Left hindlimb (tissue), 1 donor: ENCODE data around the gene PLCB4.
"Not testable (repeated sequence)": the region's sequence is repeated elsewhere in the genome, so short reads cannot be mapped to it uniquely, and the experiment has no call there.

Source experiments
- DNase-seq: peaks from one replicate; pipeline ENCODE4 v3.0.0-alpha.2; 2018

PLCB4 gene

DNA sequence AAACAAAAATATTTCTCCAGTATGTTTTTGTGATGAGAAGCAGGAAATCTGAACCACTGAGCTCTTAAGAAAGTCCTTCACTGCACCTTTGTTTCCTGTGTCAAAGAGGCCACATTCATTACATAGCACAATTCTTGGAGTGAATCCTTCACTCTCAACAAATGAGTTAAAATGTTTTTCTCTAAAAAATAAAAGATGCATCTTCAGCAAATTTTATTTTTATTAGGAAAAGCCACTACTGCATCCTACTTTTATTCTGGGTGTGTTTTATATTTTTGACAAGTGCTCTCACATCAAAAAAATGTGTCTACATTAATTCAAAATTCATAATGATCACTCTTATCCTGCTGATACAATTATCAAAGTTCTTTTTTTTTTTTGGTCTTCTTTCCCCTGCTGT is 76.3 kb downstream of the PLCB4 start:
- DNase-seq: no peak

GRCh38 chr20:9146649-9147048 is 77.8 kb downstream of the PLCB4 start:
- DNase-seq: no peak

GRCh38 chr20:9147547-9148024 is 78.7 kb downstream of the PLCB4 start:
- no peak for DNase-seq

GRCh38 chr20:9148291-9148690 is 79.4 kb downstream of the PLCB4 start:
- DNase-seq: no peak

- DNase-seq: no peak
Measured at GRCh38 chr20:9149087-9149486, 80.2 kb downstream of the PLCB4 start.

- DNase-seq: no peak
Measured at GRCh38 chr20:9149796-9150195, 80.9 kb downstream of the PLCB4 start.

DNA sequence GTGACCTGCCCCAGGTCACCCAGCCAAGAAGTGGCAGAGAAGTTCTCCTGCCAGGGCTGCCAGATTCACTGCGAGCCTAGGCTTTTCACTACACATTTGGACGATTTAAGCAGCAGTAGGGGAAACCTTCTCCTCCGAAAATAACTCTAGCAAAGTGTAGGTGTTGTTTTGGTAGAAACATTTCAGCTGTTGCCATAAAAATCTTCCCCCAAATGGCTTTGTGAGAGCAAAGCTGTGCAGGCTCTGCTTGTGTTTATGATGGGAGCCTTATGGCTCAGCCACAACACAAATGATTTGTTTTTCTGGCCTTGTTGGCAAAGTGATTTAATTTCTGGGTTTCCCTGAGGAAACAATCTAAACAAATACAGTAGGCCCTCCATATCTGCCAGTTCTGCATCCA is 81.8 kb downstream of the PLCB4 start:
- no peak for DNase-seq

GRCh38 chr20:9152139-9152538 is 83.3 kb downstream of the PLCB4 start:
- DNase-seq: not testable (repeated sequence)

DNA sequence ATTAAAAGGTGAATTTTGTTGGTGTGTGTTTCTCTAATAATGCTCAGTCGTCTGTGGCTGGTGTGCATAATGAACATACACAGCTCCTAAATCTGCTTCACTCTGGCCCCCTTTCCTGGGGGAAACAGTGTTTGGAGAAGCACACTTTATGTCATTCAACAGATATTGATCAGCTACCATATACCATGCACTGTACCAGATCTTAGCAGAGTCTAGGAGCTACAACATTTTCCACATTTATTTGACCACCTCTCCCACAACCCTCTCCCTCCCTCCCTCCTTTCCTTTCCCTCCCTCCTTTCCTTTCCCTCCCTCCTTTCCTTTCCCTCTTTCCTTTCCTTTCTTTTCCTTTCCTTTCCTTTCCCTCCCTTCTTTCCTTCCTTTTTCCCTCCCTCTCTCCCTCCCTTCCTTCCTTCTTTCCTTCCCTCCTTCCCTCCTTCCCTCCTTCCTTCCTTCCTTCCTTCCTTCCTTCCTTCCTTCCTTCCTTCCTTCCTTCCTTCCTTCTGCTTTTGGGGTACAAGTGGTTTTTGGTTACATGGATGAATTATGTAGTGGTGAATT is 85.7 kb downstream of the PLCB4 start:
- no peak for DNase-seq

DNA sequence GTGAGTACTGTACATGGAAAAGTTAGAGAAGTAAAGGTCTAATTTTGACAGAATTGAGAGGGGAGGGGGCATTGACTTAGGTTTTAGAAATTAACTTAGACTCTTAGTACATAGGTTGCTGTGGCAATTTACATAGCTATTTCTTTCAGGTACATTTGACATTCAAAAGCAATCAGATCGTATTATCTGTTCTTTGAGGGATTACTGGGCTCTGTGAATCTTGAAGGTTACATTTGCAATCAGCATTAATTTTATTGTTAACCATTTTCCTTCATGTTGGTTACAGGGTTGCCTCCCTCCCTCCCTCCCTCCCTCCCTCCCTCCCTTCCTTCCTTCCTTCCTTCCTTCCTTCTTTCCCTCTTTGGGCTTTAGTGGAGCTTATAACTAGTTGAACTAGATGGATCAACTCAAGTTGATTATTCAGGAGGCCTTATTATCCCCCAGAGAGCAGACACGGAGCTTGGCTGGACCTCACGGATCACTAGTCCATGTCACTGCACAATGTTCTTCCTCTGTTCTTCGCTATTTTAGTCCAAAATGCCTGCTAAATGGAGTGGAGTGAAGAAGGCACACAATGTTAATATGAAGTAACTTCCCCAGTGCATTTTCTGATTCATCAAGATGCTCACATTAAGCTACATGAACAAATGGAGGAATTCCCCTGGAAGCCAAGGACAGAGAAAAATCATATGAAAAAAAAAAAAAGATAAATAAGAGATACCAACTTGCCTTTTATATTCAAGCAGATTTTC is 87.8 kb downstream of the PLCB4 start:
- no peak for DNase-seq

- DNase-seq: no peak
Measured at GRCh38 chr20:9160331-9160730, 91.4 kb downstream of the PLCB4 start.

GRCh38 chr20:9160757-9161156 is 91.9 kb downstream of the PLCB4 start:
- no peak for DNase-seq

GRCh38 chr20:9161311-9161710 is 92.4 kb downstream of the PLCB4 start:
- DNase-seq: no peak

- DNase-seq: no peak
Measured at GRCh38 chr20:9163251-9163650, 94.4 kb downstream of the PLCB4 start.

GRCh38 chr20:9163995-9164394 is 95.1 kb downstream of the PLCB4 start:
- DNase-seq: no peak

DNA sequence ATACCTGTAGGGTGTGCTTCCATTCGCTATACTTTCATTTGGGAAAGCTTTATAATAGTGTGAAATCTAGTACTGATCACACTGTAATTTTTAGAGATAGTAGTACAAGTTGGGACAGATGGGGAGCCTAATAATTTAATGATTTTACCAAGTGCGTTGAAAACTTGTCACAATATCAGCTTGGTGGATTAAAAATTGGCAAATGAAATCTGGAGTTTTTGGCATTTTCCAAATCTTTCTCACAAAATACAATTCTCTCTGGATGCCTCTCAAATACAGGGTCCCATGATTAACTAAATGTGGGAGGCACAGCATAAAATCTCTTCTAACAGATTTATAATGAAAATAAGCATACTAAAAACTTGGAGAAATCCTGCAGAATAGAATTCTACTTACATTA is 96.4 kb downstream of the PLCB4 start:
- no peak for DNase-seq

GRCh38 chr20:9166153-9166780 is 97.4 kb downstream of the PLCB4 start:
- DNase-seq: no peak

DNA sequence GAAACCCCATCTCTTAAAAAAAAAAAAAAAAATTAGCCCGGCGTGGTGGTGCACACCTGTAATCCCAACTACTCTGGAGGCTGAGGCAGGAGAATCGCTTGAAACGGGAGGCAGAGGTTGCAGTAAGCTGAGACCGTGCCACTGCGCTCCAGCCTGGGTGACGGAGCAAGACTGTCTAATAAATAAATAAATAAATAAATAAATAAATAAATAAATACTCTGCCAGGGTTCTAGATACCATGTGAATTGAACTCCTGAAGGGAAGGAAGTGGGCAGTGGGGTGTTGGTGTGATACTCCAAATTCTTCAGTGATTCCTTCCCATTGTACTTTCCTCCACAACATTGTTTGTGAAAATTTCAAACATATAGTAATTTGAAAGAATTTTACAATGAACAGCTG is 100.5 kb downstream of the PLCB4 start:
- DNase-seq: no peak

DNA sequence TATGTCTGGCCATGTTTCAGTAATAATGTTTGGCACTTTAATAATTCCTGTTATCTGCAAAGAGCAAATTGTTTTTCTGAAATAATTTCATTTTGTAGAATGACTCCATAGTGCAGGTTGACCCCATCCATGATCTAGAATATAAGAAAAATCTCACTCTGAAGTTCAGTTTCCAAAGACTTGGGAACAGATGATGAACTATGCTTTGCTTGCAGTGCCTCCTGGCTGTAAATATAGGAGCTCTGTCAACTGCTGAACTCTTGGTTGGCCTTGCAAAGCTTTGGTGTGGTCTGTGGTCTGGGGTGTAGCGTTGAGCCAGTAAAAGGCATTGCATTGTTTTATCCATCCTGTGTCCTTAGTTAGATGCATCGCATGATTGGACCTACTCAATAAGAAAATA is 104.0 kb downstream of the PLCB4 start:
- DNase-seq: no peak

DNA sequence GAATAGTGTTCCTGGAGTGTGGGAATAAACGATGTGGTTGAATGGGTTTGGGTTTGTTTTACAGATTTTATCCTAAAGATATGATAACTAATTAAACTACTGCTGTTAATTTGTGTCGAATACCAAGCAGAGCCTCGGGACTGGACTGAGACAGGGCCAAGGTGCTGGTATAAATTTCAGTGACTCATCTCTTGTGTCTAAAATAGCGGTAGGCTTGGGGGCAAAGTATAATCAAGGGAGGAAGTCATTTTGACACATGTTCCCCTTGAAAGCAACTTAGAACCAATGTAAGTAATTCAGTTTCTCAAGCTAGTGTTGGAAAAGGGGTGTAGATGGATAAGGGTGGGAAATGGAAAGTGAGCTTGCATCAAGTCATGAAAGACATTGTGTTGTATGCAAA is 108.4 kb downstream of the PLCB4 start:
- no peak for DNase-seq

- no peak for DNase-seq
Measured at GRCh38 chr20:9179193-9179802, 110.4 kb downstream of the PLCB4 start.

DNA sequence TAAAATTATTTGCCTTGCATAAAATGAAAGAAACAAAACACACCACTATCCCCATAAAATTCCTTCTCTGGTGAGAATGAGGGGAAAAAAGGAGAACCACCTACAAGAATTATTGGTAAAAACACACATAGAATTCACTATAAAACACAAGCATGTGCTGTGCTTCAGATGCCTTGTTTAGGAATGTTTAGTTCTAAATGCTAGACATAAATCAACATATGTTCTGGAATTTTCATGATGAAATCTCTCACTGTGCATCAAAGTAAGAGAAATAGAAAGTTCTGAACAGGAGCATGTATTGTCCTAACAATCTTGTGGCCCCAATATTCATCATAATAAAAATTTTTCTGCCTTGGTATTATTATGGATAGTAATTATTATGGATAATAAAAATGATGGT is 111.0 kb downstream of the PLCB4 start:
- no peak for DNase-seq

GRCh38 chr20:9180481-9181257 is 111.8 kb downstream of the PLCB4 start:
- no peak for DNase-seq
